ENCODE data around the gene DTNB. TPM values are rescaled to one million over a fixed set of nuclear protein-coding genes. Genes with fewer than 3 reads are reported as not detected.

DTNB gene
- total and polyA plus RNA-seq, 2 donors (not counting 1 experiment from before 2014, with no cell fraction given): 25.7 to 37.3 TPM

DNA sequence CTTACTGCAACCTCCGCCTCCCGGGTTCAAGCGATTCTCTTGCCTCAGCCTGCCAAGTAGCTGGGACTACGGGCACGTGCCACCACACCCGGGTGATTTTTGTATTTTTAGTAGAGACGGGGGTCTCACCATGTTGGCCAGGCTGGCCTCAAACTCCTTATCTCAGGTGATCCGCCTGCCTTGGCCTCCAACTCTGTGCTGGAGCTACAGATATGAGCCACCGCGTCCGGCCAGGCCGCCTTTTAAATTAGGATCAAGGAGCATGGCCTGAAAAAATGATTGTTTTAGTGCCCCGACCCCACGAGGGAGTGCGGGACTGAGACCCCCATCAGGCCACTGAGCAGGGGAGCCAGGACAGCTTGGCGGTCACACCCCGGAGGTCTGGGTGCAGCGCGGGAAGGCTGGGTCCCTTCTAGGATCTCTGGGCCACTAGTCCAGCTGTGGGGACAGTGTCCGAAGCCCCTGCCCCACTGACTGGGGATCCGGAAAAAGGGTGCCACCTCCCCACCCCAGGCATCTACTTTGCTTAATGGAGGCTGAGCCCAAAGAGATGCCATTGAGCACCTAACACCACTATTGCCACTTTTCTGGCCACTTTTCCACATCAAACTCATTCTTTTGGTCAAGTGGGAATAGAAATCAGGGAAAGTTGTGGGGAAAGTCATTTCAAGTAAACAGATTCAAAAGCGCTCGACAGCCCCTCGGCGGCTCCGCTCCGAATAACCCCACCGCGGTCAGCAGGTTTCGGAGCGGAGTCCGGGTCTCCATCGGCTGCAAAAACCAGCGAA is 311.9 kb downstream of the DTNB start:
- Histone ChIP-seq H2AFZ (ENCODE audit: insufficient read depth, low read depth, low read length, poor library complexity, severe bottlenecking) (peak overlapping the region; percentile 55), H3K79me2 (ENCODE audit: control insufficient read depth, insufficient read depth, low read length) (peaks cover 4% of the 10 kb centered on the region), H3K36me3 (replicated peaks in 1 of 2; ENCODE audit: control extremely low read depth in 1 of 2, control insufficient read depth in 1 of 2, extremely low read depth in 1 of 2, insufficient read depth in 2 of 2, low read length in 1 of 2) (no peaks in the 10 kb centered on the region), H3K9ac (ENCODE audit: low read length) (peak overlapping the region; percentile 83), H3K9me3 (ENCODE audit: control extremely low read depth in 1 of 3, control insufficient read depth in 2 of 3, insufficient read depth in 1 of 3, low read length in 2 of 3) (peaks cover 0 to 4% (median 0%) of the 10 kb centered on the region in 3 donors), H4K20me1 (ENCODE audit: control insufficient read depth, insufficient read depth, low read length, poor library complexity, severe bottlenecking) (no peaks in the 10 kb centered on the region), H3K27me3 (replicated peaks in 1 of 4; ENCODE audit: control extremely low read depth in 1 of 4, control insufficient read depth in 3 of 4, insufficient read depth in 4 of 4, low read length in 3 of 4) (no peaks in the 10 kb centered on the region), H3K27ac (ENCODE audit: low read length in 2 of 2) (no peak overlapping the region), H3K4me3 (ENCODE audit: control extremely low read depth in 1 of 5, extremely low read depth in 1 of 5, insufficient read depth in 1 of 5, low read depth in 2 of 5, low read length in 4 of 5) (peak overlapping the region in 3 of 5 experiments; percentile 41 to 72 (median 61)), H3K4me1 (ENCODE audit: control insufficient read depth in 2 of 2, insufficient read depth in 2 of 2, low read length in 2 of 2) (peaks cover 7 to 18% of the 10 kb centered on the region in 2 donors), H3K4me2 (replicated peaks; ENCODE audit: low read depth, low read length, poor library complexity, severe bottlenecking) (peak overlapping the region; percentile 88)
- H3K4me1 Mint-ChIP-seq: peaks cover 26% of the 10 kb centered on the region
- intact Hi-C loops (cut with micrococcal nuclease): loop anchor here (1.0 to 10.0 kb wide), 13 partner anchors 16 to 389 kb away; partner anchors contain the start of genes DNAJC27, DTNB and POMC
- ChIA-PET CTCF (interaction anchor here (0.6 to 7.3 kb wide), 46 partner anchors 8 to 247 kb away, joined by 3 to 109 read pairs (median 6); partner anchors contain the start of gene DNMT3A), POLR2A (interaction anchor here (0.7 to 2.2 kb wide), 8 partner anchors 15 to 1657 kb away, joined by 3 to 28 read pairs (median 4); no protein-coding TSS in a partner anchor)
- H3K27me3 Mint-ChIP-seq: no peaks in the 10 kb centered on the region
- DNase-seq (no peak), ATAC-seq (ENCODE audit: low read depth) (no peak)
- WGBS (ENCODE audit: insufficient coverage): 57% methylated on average over 33 of the region's 34 CpGs
- H3K27ac Mint-ChIP-seq: peak overlapping the region; percentile 96
- peak overlapping the region; percentile 89 for H3K4me3 Mint-ChIP-seq
- H3K9me3 Mint-ChIP-seq (ENCODE audit: insufficient read depth): no peaks in the 10 kb centered on the region
- TF ChIP-seq CTCF (IDR thresholded peaks at IDR 0.05) (no peak), EZH2 (IDR thresholded peaks at IDR 0.05; ENCODE audit: borderline replicate concordance, insufficient read depth, low read depth, low read length, poor library complexity, severe bottlenecking) (no peak)

DNA sequence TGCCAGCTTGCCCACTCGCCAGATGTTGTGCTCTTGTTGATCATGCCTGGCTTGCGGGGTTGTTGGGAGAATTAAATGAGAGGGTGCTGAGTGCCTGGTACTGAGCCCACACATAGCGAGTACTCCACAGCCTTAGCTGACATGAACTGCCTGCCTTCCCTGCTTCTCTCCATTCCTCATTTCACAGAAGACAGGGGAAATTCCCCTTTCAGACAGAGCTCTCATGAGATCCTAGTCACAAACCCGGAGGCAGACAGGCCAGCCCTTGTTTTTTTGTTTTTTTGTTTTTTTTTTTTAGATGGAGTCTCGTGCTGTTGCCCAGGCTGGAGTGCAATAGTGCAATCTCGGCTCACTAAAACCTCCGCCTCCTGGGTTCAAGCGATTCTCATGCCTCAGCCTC is 314.5 kb downstream of the DTNB start:
- CTCF ChIA-PET: interaction anchor here (0.7 kb wide), 1 partner anchor 48 kb away, joined by 3 read pairs; no protein-coding TSS in a partner anchor
- 97% methylated on average over 6 of the region's 8 CpGs for WGBS (ENCODE audit: insufficient coverage)

More for the DNA sequence above, 314.5 kb downstream of the DTNB start:
- no peaks in the 10 kb centered on the region for H4K20me1 ChIP-seq (ENCODE audit: control insufficient read depth, insufficient read depth, low read length, poor library complexity, severe bottlenecking)
- no peak overlapping the region for H3K4me2 ChIP-seq (replicated peaks; ENCODE audit: low read depth, low read length, poor library complexity, severe bottlenecking)
- H2AFZ ChIP-seq (ENCODE audit: insufficient read depth, low read depth, low read length, poor library complexity, severe bottlenecking): no peak overlapping the region
- H3K9ac ChIP-seq (ENCODE audit: low read length): no peak overlapping the region
- H3K4me3 Mint-ChIP-seq: no peak overlapping the region
- H3K27ac Mint-ChIP-seq: no peak overlapping the region
- POLR2A ChIA-PET: interaction anchor here (0.7 kb wide), 1 partner anchor 10 kb away, joined by 3 read pairs; no protein-coding TSS in a partner anchor
- H3K4me3 ChIP-seq (ENCODE audit: control extremely low read depth in 1 of 5, extremely low read depth in 1 of 5, insufficient read depth in 1 of 5, low read depth in 2 of 5, low read length in 4 of 5): no peak overlapping the region
- DNase-seq (no peak), ATAC-seq (ENCODE audit: low read depth) (no peak)
- H3K27ac ChIP-seq (ENCODE audit: low read length in 2 of 2): no peak overlapping the region
- H3K27me3 ChIP-seq (replicated peaks in 1 of 4; ENCODE audit: control extremely low read depth in 1 of 4, control insufficient read depth in 3 of 4, insufficient read depth in 4 of 4, low read length in 3 of 4): no peaks in the 10 kb centered on the region
- no peaks in the 10 kb centered on the region for H3K9me3 Mint-ChIP-seq (ENCODE audit: insufficient read depth)
- H3K27me3 Mint-ChIP-seq: peaks cover 9% of the 10 kb centered on the region
- H3K4me1 ChIP-seq (ENCODE audit: control insufficient read depth in 2 of 2, insufficient read depth in 2 of 2, low read length in 2 of 2): peaks cover 7 to 18% of the 10 kb centered on the region in 2 donors
- intact Hi-C loops (cut with micrococcal nuclease): no loop called here
- no peak for TF ChIP-seq EZH2 (IDR thresholded peaks at IDR 0.05; ENCODE audit: borderline replicate concordance, insufficient read depth, low read depth, low read length, poor library complexity, severe bottlenecking)
- TF ChIP-seq CTCF (IDR thresholded peaks at IDR 0.05): no peak
- H3K4me1 Mint-ChIP-seq: peaks cover 16% of the 10 kb centered on the region
- H3K79me2 ChIP-seq (ENCODE audit: control insufficient read depth, insufficient read depth, low read length): peaks cover 4% of the 10 kb centered on the region
- peaks cover 0 to 4% (median 0%) of the 10 kb centered on the region in 3 donors for H3K9me3 ChIP-seq (ENCODE audit: control extremely low read depth in 1 of 3, control insufficient read depth in 2 of 3, insufficient read depth in 1 of 3, low read length in 2 of 3)
- no peaks in the 10 kb centered on the region for H3K36me3 ChIP-seq (replicated peaks in 1 of 2; ENCODE audit: control extremely low read depth in 1 of 2, control insufficient read depth in 1 of 2, extremely low read depth in 1 of 2, insufficient read depth in 2 of 2, low read length in 1 of 2)

All from B cell (primary cell).